GM23338 (cell line): Measurements from ENCODE around the gene NR1I2. TPM values are rescaled to one million over a fixed set of nuclear protein-coding genes. Genes with fewer than 3 reads are reported as not detected.

ENCODE experiments used
- ATAC-seq: fragments of 200-7000 bp; cut with Tn5 transposase; 3 replicates; pipeline ENCODE4 v1.9.1; 2020
- DNase-seq: peaks from one replicate; pipeline ENCODE4 v3.0.0-alpha.2; 2015; ENCODE audit warnings: low spot score
- H2AFZ ChIP-seq: fragments of 200-600 bp; sonication (generic); 2 replicates; pipeline ENCODE4 v1.8.0; 2016; ENCODE audit warnings: antibody characterized with exemption, mild to moderate bottlenecking, moderate library complexity
- H3F3A ChIP-seq: fragments of 200-600 bp; sonication (generic); replicated peaks from 2 replicates; pipeline ENCODE4 v1.8.0; 2017; ENCODE audit warnings: antibody characterized with exemption, mixed run types, low read depth
- H3K27ac ChIP-seq: fragments of 200-600 bp; sonication (generic); 2 replicates; pipeline ENCODE4 v1.6.1; 2016; ENCODE audit warnings: low read depth
- H3K27me3 ChIP-seq: fragments of 200-600 bp; sonication (generic); 2 replicates; pipeline ENCODE4 v1.8.0; 2016; ENCODE audit warnings: mild to moderate bottlenecking, mixed run types, moderate library complexity; ENCODE audit not compliant: insufficient read depth
- H3K36me3 ChIP-seq: fragments of 200-600 bp; sonication (generic); 2 replicates; pipeline ENCODE4 v1.8.0; 2016; ENCODE audit warnings: mild to moderate bottlenecking; ENCODE audit not compliant: insufficient read depth
- H3K4me1 ChIP-seq: fragments of 200-600 bp; sonication (generic); 2 replicates; pipeline ENCODE4 v1.8.0; 2016; ENCODE audit warnings: mild to moderate bottlenecking, moderate library complexity; ENCODE audit not compliant: insufficient read depth
- H3K4me2 ChIP-seq: fragments of 200-600 bp; sonication (generic); 2 replicates; pipeline ENCODE4 v1.7.1; 2017; ENCODE audit warnings: mixed run types
- H3K4me3 ChIP-seq: fragments of 200-600 bp; sonication (generic); 2 replicates; pipeline ENCODE4 v1.6.1; 2016; ENCODE audit warnings: mixed run types
- H3K79me2 ChIP-seq: fragments of 200-600 bp; sonication (generic); replicated peaks from 2 replicates; pipeline ENCODE4 v1.8.0; 2017; ENCODE audit warnings: mild to moderate bottlenecking; ENCODE audit not compliant: insufficient read depth
- H3K9me2 ChIP-seq: fragments of 200-600 bp; sonication (generic); 2 replicates; pipeline ENCODE4 v1.8.0; 2017; ENCODE audit not compliant: insufficient read depth
- H4K20me1 ChIP-seq: fragments of 200-600 bp; sonication (generic); replicated peaks from 2 replicates; pipeline ENCODE4 v1.8.0; 2017; ENCODE audit warnings: mild to moderate bottlenecking; ENCODE audit not compliant: insufficient read depth
- H3K27ac Mint-ChIP-seq: 2 replicates; pipeline ENCODE4 v1.8.0; 2020; ENCODE audit warnings: inconsistent platforms, mild to moderate bottlenecking, moderate library complexity, mixed read lengths
- H3K27me3 Mint-ChIP-seq: 3 replicates; pipeline ENCODE4 v1.8.0; 2022; ENCODE audit warnings: low read depth, mild to moderate bottlenecking, moderate library complexity, mixed read lengths, inconsistent platforms; ENCODE audit not compliant: insufficient read depth, poor library complexity
- H3K36me3 Mint-ChIP-seq: 3 replicates; pipeline ENCODE4 v1.8.0; 2021; ENCODE audit warnings: low read depth, mild to moderate bottlenecking, inconsistent platforms, moderate library complexity, mixed read lengths
- H3K4me1 Mint-ChIP-seq: 3 replicates; pipeline ENCODE4 v1.8.0; 2020; ENCODE audit warnings: mild to moderate bottlenecking, inconsistent platforms, mixed read lengths
- H3K4me3 Mint-ChIP-seq: 3 replicates; pipeline ENCODE4 v1.8.0; 2021; ENCODE audit warnings: moderate library complexity, mild to moderate bottlenecking, inconsistent platforms, mixed read lengths
- H3K9me3 Mint-ChIP-seq: 3 replicates; pipeline ENCODE4 v1.8.0; 2020; ENCODE audit warnings: moderate library complexity, mild to moderate bottlenecking, inconsistent platforms, mixed read lengths
- CREB1 ChIP-seq: fragments of 250-450 bp; sonication (Bioruptor Pico); IDR thresholded peaks from 2 replicates; pipeline ENCODE4 v1.5.0; 2020; ENCODE audit warnings: low read depth, mild to moderate bottlenecking, moderate library complexity
- EZH2 ChIP-seq: fragments of 200-600 bp; sonication (generic); IDR thresholded peaks from one replicate; pipeline ENCODE4 v1.8.0; 2017; ENCODE audit warnings: antibody characterized with exemption, mild to moderate bottlenecking, low read depth; ENCODE audit not compliant: unreplicated experiment
- JUNB ChIP-seq: IDR thresholded peaks from one replicate; pipeline ENCODE4 v1.6.1; 2016; ENCODE audit warnings: antibody characterized with exemption; ENCODE audit not compliant: unreplicated experiment
- NANOG ChIP-seq: IDR thresholded peaks from 2 replicates; pipeline ENCODE4 v1.6.1; 2016; ENCODE audit warnings: antibody characterized with exemption, borderline replicate concordance
- POLR2AphosphoS5 ChIP-seq: IDR thresholded peaks from 2 replicates; pipeline ENCODE4 v1.6.1; 2016; ENCODE audit warnings: antibody characterized with exemption, low read depth
- STAT1 ChIP-seq: IDR thresholded peaks from one replicate; pipeline ENCODE4 v1.6.1; 2016; ENCODE audit warnings: antibody characterized with exemption; ENCODE audit not compliant: unreplicated experiment
- ZNF114 ChIP-seq: fragments of 250-450 bp; sonication (Bioruptor Pico); IDR thresholded peaks from 2 replicates; pipeline ENCODE4 v1.5.0; 2020; ENCODE audit warnings: mild to moderate bottlenecking, moderate library complexity
- ZNF331 ChIP-seq: fragments of 250-450 bp; sonication (Bioruptor Pico); IDR thresholded peaks from 2 replicates; pipeline ENCODE4 v1.5.0; 2020; ENCODE audit warnings: low read depth, mild to moderate bottlenecking, moderate library complexity
- polyA plus RNA-seq: library from polyadenylated mRNA; unstranded; fragments of >200 nt; fragmentation: Nextera tagmentation; extraction: Ambion mirVana; gene quantifications from 2 replicates; pipeline ENCODE4 v1.2.1, GENCODE V29; 2016
- total RNA-seq: library from RNA; depleted of rRNA; stranded (reverse); fragments of >200 nt; shearing (Covaris generic); gene quantifications from 2 replicates; pipeline ENCODE4 v1.2.3, GENCODE V29; 2014
- TF ChIP-seq, protein P1 (sequence below), 2 experiments: fragments of 200-600 bp in 1 of 2; sonication (generic) in 1 of 2; conservative IDR thresholded peaks; 2 replicates each; pipeline versions ENCODE4 v1.5.1 to v1.6.1; 2016 to 2017; ENCODE audit warnings: antibody characterized with exemption in 2 of 2, low read depth in 2 of 2, mild to moderate bottlenecking in 2 of 2, moderate library complexity in 1 of 2
- TF ChIP-seq, protein P2 (sequence below): fragments of 250-450 bp; sonication (Bioruptor Pico); IDR thresholded peaks from 2 replicates; pipeline ENCODE4 v1.5.0; 2020; ENCODE audit warnings: mild to moderate bottlenecking, moderate library complexity
- TF ChIP-seq, protein P3 (sequence below): IDR thresholded peaks from one replicate; pipeline ENCODE4 v1.6.1; 2018; ENCODE audit warnings: antibody characterized with exemption; ENCODE audit not compliant: unreplicated experiment
- TF ChIP-seq, protein P4 (sequence below): IDR thresholded peaks from 2 replicates; pipeline ENCODE4 v1.6.1; 2016; ENCODE audit warnings: antibody characterized with exemption

The NR1I2 gene
- total and polyA plus RNA-seq, 2 experiments from 2014 or later, result 0.89 to 4.4 TPM

- Histone ChIP-seq H3K4me1 (peaks cover 9% of the 10 kb centered on the region; the same call in 1 of the 2 replicates), H4K20me1 (no peaks in the 10 kb centered on the region), H3F3A (no peaks in the 10 kb centered on the region), H3K4me2 (no peak overlapping the region), H3K9me2 (0 out of 2 replicates have a peak, but pooled peaks cover 7% of the 10 kb centered on the region), H3K4me3 (no peak overlapping the region), H3K27ac (no peak overlapping the region), H3K79me2 (no peaks in the 10 kb centered on the region), H2AFZ (no peak overlapping the region; the same call in 1 of the 2 replicates), H3K36me3 (no peaks in the 10 kb centered on the region), H3K27me3 (no peaks in the 10 kb centered on the region)
- Mint-ChIP-seq H3K27ac (no peak overlapping the region), H3K4me1 (peaks cover 11% of the 10 kb centered on the region), H3K27me3 (peaks cover 5% of the 10 kb centered on the region), H3K4me3 (no peak overlapping the region), H3K9me3 (no peaks in the 10 kb centered on the region), H3K36me3 (no peaks in the 10 kb centered on the region)
- no peak for ATAC-seq
- TF ChIP-seq CREB1 (no peak), ZNF114 (CRISPR knock-in tag) (no peak), POLR2AphosphoS5 (no peak), NANOG (no peak), STAT1 (no peak), EZH2 (no peak), ZNF331 (CRISPR knock-in tag) (no peak), JUNB (no peak)
- TF ChIP-seq, protein P1, sequence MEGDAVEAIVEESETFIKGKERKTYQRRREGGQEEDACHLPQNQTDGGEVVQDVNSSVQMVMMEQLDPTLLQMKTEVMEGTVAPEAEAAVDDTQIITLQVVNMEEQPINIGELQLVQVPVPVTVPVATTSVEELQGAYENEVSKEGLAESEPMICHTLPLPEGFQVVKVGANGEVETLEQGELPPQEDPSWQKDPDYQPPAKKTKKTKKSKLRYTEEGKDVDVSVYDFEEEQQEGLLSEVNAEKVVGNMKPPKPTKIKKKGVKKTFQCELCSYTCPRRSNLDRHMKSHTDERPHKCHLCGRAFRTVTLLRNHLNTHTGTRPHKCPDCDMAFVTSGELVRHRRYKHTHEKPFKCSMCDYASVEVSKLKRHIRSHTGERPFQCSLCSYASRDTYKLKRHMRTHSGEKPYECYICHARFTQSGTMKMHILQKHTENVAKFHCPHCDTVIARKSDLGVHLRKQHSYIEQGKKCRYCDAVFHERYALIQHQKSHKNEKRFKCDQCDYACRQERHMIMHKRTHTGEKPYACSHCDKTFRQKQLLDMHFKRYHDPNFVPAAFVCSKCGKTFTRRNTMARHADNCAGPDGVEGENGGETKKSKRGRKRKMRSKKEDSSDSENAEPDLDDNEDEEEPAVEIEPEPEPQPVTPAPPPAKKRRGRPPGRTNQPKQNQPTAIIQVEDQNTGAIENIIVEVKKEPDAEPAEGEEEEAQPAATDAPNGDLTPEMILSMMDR (conservative IDR thresholded peaks at IDR 0.05; ENCODE audit: low read depth in 2 of 2), result no peak
- TF ChIP-seq, protein P2, sequence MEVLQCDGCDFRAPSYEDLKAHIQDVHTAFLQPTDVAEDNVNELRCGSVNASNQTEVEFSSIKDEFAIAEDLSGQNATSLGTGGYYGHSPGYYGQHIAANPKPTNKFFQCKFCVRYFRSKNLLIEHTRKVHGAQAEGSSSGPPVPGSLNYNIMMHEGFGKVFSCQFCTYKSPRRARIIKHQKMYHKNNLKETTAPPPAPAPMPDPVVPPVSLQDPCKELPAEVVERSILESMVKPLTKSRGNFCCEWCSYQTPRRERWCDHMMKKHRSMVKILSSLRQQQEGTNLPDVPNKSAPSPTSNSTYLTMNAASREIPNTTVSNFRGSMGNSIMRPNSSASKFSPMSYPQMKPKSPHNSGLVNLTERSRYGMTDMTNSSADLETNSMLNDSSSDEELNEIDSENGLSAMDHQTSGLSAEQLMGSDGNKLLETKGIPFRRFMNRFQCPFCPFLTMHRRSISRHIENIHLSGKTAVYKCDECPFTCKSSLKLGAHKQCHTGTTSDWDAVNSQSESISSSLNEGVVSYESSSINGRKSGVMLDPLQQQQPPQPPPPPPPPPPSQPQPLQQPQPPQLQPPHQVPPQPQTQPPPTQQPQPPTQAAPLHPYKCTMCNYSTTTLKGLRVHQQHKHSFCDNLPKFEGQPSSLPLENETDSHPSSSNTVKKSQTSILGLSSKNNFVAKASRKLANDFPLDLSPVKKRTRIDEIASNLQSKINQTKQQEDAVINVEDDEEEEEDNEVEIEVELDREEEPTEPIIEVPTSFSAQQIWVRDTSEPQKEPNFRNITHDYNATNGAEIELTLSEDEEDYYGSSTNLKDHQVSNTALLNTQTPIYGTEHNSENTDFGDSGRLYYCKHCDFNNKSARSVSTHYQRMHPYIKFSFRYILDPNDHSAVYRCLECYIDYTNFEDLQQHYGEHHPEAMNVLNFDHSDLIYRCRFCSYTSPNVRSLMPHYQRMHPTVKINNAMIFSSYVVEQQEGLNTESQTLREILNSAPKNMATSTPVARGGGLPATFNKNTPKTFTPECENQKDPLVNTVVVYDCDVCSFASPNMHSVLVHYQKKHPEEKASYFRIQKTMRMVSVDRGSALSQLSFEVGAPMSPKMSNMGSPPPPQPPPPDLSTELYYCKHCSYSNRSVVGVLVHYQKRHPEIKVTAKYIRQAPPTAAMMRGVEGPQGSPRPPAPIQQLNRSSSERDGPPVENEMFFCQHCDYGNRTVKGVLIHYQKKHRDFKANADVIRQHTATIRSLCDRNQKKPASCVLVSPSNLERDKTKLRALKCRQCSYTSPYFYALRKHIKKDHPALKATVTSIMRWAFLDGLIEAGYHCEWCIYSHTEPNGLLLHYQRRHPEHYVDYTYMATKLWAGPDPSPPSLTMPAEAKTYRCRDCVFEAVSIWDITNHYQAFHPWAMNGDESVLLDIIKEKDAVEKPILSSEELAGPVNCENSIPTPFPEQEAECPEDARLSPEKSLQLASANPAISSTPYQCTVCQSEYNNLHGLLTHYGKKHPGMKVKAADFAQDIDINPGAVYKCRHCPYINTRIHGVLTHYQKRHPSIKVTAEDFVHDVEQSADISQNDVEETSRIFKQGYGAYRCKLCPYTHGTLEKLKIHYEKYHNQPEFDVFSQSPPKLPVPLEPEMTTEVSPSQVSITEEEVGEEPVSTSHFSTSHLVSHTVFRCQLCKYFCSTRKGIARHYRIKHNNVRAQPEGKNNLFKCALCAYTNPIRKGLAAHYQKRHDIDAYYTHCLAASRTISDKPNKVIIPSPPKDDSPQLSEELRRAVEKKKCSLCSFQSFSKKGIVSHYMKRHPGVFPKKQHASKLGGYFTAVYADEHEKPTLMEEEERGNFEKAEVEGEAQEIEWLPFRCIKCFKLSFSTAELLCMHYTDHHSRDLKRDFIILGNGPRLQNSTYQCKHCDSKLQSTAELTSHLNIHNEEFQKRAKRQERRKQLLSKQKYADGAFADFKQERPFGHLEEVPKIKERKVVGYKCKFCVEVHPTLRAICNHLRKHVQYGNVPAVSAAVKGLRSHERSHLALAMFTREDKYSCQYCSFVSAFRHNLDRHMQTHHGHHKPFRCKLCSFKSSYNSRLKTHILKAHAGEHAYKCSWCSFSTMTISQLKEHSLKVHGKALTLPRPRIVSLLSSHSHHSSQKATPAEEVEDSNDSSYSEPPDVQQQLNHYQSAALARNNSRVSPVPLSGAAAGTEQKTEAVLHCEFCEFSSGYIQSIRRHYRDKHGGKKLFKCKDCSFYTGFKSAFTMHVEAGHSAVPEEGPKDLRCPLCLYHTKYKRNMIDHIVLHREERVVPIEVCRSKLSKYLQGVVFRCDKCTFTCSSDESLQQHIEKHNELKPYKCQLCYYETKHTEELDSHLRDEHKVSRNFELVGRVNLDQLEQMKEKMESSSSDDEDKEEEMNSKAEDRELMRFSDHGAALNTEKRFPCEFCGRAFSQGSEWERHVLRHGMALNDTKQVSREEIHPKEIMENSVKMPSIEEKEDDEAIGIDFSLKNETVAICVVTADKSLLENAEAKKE (CRISPR knock-in tag), result no peak
- TF ChIP-seq, protein P3, sequence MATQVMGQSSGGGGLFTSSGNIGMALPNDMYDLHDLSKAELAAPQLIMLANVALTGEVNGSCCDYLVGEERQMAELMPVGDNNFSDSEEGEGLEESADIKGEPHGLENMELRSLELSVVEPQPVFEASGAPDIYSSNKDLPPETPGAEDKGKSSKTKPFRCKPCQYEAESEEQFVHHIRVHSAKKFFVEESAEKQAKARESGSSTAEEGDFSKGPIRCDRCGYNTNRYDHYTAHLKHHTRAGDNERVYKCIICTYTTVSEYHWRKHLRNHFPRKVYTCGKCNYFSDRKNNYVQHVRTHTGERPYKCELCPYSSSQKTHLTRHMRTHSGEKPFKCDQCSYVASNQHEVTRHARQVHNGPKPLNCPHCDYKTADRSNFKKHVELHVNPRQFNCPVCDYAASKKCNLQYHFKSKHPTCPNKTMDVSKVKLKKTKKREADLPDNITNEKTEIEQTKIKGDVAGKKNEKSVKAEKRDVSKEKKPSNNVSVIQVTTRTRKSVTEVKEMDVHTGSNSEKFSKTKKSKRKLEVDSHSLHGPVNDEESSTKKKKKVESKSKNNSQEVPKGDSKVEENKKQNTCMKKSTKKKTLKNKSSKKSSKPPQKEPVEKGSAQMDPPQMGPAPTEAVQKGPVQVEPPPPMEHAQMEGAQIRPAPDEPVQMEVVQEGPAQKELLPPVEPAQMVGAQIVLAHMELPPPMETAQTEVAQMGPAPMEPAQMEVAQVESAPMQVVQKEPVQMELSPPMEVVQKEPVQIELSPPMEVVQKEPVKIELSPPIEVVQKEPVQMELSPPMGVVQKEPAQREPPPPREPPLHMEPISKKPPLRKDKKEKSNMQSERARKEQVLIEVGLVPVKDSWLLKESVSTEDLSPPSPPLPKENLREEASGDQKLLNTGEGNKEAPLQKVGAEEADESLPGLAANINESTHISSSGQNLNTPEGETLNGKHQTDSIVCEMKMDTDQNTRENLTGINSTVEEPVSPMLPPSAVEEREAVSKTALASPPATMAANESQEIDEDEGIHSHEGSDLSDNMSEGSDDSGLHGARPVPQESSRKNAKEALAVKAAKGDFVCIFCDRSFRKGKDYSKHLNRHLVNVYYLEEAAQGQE, result no peak
- TF ChIP-seq, protein P4, sequence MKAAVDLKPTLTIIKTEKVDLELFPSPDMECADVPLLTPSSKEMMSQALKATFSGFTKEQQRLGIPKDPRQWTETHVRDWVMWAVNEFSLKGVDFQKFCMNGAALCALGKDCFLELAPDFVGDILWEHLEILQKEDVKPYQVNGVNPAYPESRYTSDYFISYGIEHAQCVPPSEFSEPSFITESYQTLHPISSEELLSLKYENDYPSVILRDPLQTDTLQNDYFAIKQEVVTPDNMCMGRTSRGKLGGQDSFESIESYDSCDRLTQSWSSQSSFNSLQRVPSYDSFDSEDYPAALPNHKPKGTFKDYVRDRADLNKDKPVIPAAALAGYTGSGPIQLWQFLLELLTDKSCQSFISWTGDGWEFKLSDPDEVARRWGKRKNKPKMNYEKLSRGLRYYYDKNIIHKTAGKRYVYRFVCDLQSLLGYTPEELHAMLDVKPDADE, result no peak
- no peak for DNase-seq
Measured at GRCh38 chr3:119794401-119794800, 12.5 kb downstream of the NR1I2 start.
